Measurements from ENCODE around the gene INPP5A. TPM values are rescaled to one million over a fixed set of nuclear protein-coding genes. Genes with fewer than 3 reads are reported as not detected.

INPP5A gene
- polyA plus RNA-seq, 2 donors = 9.2 to 12.7 TPM

DNA sequence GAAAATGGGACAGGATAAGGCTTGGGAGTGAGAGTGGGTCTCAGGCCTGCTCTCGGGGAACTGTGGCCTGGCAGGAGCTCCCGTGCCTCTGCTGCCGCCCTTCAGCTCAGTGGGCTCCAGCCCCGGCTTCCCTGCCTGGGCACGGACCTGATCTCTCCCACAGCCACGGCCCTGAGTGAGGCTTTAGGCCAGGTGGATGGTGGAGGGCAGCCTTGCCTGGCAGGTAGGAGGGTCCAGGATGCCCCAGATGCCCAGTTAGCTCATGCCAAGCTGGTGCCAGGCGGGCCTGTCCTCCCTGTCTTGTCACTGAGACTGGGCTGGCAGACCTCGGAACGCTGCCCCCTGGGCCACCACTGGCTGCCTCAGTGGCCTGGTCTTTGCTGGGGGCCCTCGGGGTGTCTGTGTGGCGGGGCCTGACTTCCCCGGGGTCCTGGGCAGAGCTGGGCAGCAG lies 116.6 kb downstream of the INPP5A start:
- Histone ChIP-seq H3K4me3 (ENCODE audit: low read depth in 1 of 2, low read length in 2 of 2) (no peak overlapping the region), H3K27ac (ENCODE audit: low read depth in 2 of 2, low read length in 1 of 2) (no peak overlapping the region), H3K4me1 (ENCODE audit: control insufficient read depth in 2 of 2, insufficient read depth in 2 of 2, low read length in 1 of 2) (peaks cover 0 to 6% of the 10 kb centered on the region in 2 donors), H3K27me3 (ENCODE audit: control insufficient read depth in 1 of 2, insufficient read depth in 2 of 2, low read length in 2 of 2) (no peaks in the 10 kb centered on the region), H3K9me3 (ENCODE audit: control insufficient read depth in 2 of 2, insufficient read depth in 1 of 2, low read depth in 1 of 2, low read length in 1 of 2) (no peaks in the 10 kb centered on the region), H3K36me3 (ENCODE audit: control insufficient read depth in 2 of 2, insufficient read depth in 2 of 2, low read length in 1 of 2) (peaks cover 0 to 23% of the 10 kb centered on the region in 2 donors)
- 85 to 90% methylated on average over 12 of the region's 12 CpGs for WGBS, 2 donors

DNA sequence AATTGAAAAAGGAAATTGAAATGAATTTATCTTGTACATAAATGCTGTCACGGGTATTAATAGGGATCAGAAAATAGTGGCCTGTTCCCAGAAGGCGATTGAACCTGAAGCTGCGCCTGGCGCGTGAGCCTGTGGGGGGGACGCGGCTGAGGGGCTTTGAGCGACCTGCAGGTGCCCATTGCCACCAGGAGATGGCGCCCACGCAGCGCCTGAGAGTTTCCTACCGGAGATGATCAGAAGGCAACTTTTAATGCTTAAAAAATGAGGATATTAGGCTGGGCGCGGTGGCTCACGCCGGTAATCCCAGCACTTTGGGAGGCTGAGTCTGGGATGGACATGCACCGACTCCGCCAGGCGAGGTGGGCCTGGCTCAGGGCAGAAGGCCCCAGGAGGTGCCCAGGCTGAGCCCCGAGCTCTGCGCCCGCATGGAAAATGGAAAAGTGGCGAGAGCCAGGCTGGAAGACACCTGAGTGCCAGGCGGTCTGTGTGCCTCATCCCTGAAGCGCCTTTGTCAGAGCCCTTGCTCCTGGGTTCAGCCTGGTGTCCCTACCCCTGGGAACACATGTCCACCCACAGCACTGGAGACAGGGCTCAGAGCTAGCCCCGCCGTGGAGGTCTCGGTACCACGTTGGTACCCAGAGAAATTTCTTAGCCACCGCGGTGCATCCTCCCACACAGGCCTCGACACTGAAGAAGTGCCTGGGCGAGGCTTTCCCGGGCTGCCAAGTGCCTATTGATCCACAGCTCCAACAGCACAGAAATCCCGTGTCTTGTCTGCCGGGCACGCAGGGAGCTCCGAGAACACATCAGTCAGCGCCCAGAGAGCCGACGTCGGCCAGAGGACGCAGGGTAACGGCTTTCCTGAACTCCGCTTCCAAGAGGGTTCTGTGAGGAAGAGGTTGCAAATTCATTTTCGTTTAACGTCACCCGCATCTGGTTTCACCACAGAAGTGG lies 117.4 kb downstream of the INPP5A start:
- no peak overlapping the region for H3K4me3 ChIP-seq (ENCODE audit: low read depth in 1 of 2, low read length in 2 of 2)

GRCh38 chr10:132655735-132656134 lies 118.1 kb downstream of the INPP5A start:
- 93 to 96% methylated on average over 8 of the region's 8 CpGs for WGBS, 2 donors
- peaks cover 3 to 25% of the 10 kb centered on the region in 2 donors for H3K36me3 ChIP-seq (ENCODE audit: control insufficient read depth in 2 of 2, insufficient read depth in 2 of 2, low read length in 1 of 2)
- no peak overlapping the region for H3K4me3 ChIP-seq (ENCODE audit: low read depth in 1 of 2, low read length in 2 of 2)
- H3K27me3 ChIP-seq (ENCODE audit: control insufficient read depth in 1 of 2, insufficient read depth in 2 of 2, low read length in 2 of 2) = no peaks in the 10 kb centered on the region
- peaks cover 0 to 6% of the 10 kb centered on the region in 2 donors for H3K4me1 ChIP-seq (ENCODE audit: control insufficient read depth in 2 of 2, insufficient read depth in 2 of 2, low read length in 1 of 2)
- no peaks in the 10 kb centered on the region for H3K9me3 ChIP-seq (ENCODE audit: control insufficient read depth in 2 of 2, insufficient read depth in 1 of 2, low read depth in 1 of 2, low read length in 1 of 2)
- H3K27ac ChIP-seq (ENCODE audit: low read depth in 2 of 2, low read length in 1 of 2) = no peak overlapping the region

More for the DNA sequence above, 117.4 kb downstream of the INPP5A start:
- 68% methylated on average over 48 of the region's 48 CpGs for WGBS, 2 donors
- peaks cover 0 to 30% of the 10 kb centered on the region in 2 donors for H3K36me3 ChIP-seq (ENCODE audit: control insufficient read depth in 2 of 2, insufficient read depth in 2 of 2, low read length in 1 of 2)
- peaks cover 0 to 6% of the 10 kb centered on the region in 2 donors for H3K4me1 ChIP-seq (ENCODE audit: control insufficient read depth in 2 of 2, insufficient read depth in 2 of 2, low read length in 1 of 2)
- H3K27me3 ChIP-seq (ENCODE audit: control insufficient read depth in 1 of 2, insufficient read depth in 2 of 2, low read length in 2 of 2) = no peaks in the 10 kb centered on the region
- H3K9me3 ChIP-seq (ENCODE audit: control insufficient read depth in 2 of 2, insufficient read depth in 1 of 2, low read depth in 1 of 2, low read length in 1 of 2) = no peaks in the 10 kb centered on the region
- H3K27ac ChIP-seq (ENCODE audit: low read depth in 2 of 2, low read length in 1 of 2) = no peak overlapping the region

- 81 to 87% methylated on average over 18 of the region's 18 CpGs for WGBS, 2 donors
- Histone ChIP-seq H3K4me1 (ENCODE audit: control insufficient read depth in 2 of 2, insufficient read depth in 2 of 2, low read length in 1 of 2) (peaks cover 0 to 6% of the 10 kb centered on the region in 2 donors), H3K9me3 (ENCODE audit: control insufficient read depth in 2 of 2, insufficient read depth in 1 of 2, low read depth in 1 of 2, low read length in 1 of 2) (peaks cover 0 to 2% of the 10 kb centered on the region in 2 donors), H3K27ac (ENCODE audit: low read depth in 2 of 2, low read length in 1 of 2) (no peak overlapping the region), H3K27me3 (ENCODE audit: control insufficient read depth in 1 of 2, insufficient read depth in 2 of 2, low read length in 2 of 2) (no peaks in the 10 kb centered on the region), H3K36me3 (ENCODE audit: control insufficient read depth in 2 of 2, insufficient read depth in 2 of 2, low read length in 1 of 2) (peaks cover 5 to 23% of the 10 kb centered on the region in 2 donors), H3K4me3 (ENCODE audit: low read depth in 1 of 2, low read length in 2 of 2) (no peak overlapping the region)
Observed at GRCh38 chr10:132656283-132657126, 118.9 kb downstream of the INPP5A start.

DNA sequence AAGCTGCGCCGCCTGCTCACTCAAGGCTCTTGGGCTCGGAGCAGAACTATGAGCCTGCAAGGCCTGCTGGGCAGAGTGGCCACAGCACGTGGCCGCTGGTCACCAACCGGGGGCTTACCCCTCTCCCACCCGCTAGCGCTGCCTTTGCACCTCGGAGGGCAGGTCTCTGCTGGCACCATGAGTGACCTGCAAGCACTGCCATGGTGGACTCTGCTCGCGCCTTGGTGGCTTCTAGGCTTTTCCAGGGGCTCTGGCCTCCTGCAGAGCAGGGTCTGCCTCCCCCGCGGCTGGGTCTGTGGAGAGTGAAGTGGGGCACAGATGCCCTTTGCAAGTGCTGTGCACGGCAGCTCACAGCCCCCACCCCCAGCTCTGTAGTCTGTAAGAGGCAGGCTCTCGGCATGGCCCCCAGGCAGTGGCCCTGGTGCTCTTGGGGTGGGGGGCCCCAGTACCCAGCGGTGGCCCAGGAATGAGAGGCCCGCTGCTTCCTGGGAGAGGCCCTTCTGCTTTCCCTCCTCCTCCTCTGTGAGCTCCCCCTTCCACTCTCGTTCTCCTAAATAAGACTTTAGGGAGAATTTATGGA lies 119.6 kb downstream of the INPP5A start:
- peaks cover 0 to 2% of the 10 kb centered on the region in 2 donors for H3K9me3 ChIP-seq (ENCODE audit: control insufficient read depth in 2 of 2, insufficient read depth in 1 of 2, low read depth in 1 of 2, low read length in 1 of 2)
- H3K27me3 ChIP-seq (ENCODE audit: control insufficient read depth in 1 of 2, insufficient read depth in 2 of 2, low read length in 2 of 2) = no peaks in the 10 kb centered on the region
- peaks cover 0 to 6% of the 10 kb centered on the region in 2 donors for H3K4me1 ChIP-seq (ENCODE audit: control insufficient read depth in 2 of 2, insufficient read depth in 2 of 2, low read length in 1 of 2)
- H3K36me3 ChIP-seq (ENCODE audit: control insufficient read depth in 2 of 2, insufficient read depth in 2 of 2, low read length in 1 of 2) = peaks cover 5 to 22% of the 10 kb centered on the region in 2 donors
- no peak overlapping the region for H3K27ac ChIP-seq (ENCODE audit: low read depth in 2 of 2, low read length in 1 of 2)
- 93% methylated on average over 18 of the region's 18 CpGs for WGBS, 2 donors
- no peak overlapping the region for H3K4me3 ChIP-seq (ENCODE audit: low read depth in 1 of 2, low read length in 2 of 2)

- peaks cover 0 to 2% of the 10 kb centered on the region in 2 donors for H3K9me3 ChIP-seq (ENCODE audit: control insufficient read depth in 2 of 2, insufficient read depth in 1 of 2, low read depth in 1 of 2, low read length in 1 of 2)
- 84 to 86% methylated on average over 16 of the region's 16 CpGs for WGBS, 2 donors
- H3K36me3 ChIP-seq (ENCODE audit: control insufficient read depth in 2 of 2, insufficient read depth in 2 of 2, low read length in 1 of 2) = peaks cover 5 to 18% of the 10 kb centered on the region in 2 donors
Observed at GRCh38 chr10:132657748-132658147, 120.2 kb downstream of the INPP5A start.

DNA sequence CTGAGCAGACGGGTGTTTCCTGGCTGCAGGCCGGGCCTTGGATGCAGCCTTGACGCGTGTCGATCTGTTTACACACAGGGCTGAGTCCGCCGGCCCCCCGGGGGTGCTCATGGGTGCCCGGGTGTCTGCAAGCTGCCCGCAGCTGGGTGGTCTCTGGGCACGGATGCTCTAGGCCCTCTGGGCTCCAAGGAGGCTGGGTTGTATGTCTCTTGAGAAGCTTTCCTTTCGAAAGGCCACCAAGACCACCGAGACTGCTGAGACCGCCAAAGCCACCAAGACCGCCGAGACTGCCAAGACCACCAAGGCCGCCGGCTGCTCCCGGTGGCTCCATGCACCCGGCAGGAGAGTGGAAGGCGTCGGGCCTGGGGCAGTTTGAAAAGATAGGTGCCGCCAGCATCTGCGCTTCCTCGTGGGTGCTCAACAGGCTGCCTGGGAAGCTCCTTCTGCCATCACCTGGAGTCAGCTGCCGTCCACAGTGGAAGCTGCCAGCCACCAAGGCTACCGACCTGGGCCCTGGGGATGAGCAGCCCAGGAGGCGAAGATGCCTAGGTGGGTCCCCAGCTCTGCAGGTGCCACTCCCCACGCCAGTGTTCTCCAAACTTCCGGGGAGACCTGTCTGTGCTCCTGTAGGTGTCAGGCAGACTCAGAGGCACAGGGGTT lies 121.1 kb downstream of the INPP5A start:
- peaks cover 5 to 12% of the 10 kb centered on the region in 2 donors for H3K36me3 ChIP-seq (ENCODE audit: control insufficient read depth in 2 of 2, insufficient read depth in 2 of 2, low read length in 1 of 2)
- 93 to 94% methylated on average over 30 of the region's 30 CpGs for WGBS, 2 donors
- peaks cover 0 to 8% of the 10 kb centered on the region in 2 donors for H3K4me1 ChIP-seq (ENCODE audit: control insufficient read depth in 2 of 2, insufficient read depth in 2 of 2, low read length in 1 of 2)
- H3K9me3 ChIP-seq (ENCODE audit: control insufficient read depth in 2 of 2, insufficient read depth in 1 of 2, low read depth in 1 of 2, low read length in 1 of 2) = peaks cover 0 to 2% of the 10 kb centered on the region in 2 donors
- H3K27me3 ChIP-seq (ENCODE audit: control insufficient read depth in 1 of 2, insufficient read depth in 2 of 2, low read length in 2 of 2) = no peaks in the 10 kb centered on the region
- no peak overlapping the region for H3K4me3 ChIP-seq (ENCODE audit: low read depth in 1 of 2, low read length in 2 of 2)
- H3K27ac ChIP-seq (ENCODE audit: low read depth in 2 of 2, low read length in 1 of 2) = no peak overlapping the region

More at GRCh38 chr10:132657748-132658147, 120.2 kb downstream of the INPP5A start:
- Histone ChIP-seq H3K27me3 (ENCODE audit: control insufficient read depth in 1 of 2, insufficient read depth in 2 of 2, low read length in 2 of 2) (no peaks in the 10 kb centered on the region), H3K4me3 (ENCODE audit: low read depth in 1 of 2, low read length in 2 of 2) (no peak overlapping the region), H3K27ac (ENCODE audit: low read depth in 2 of 2, low read length in 1 of 2) (no peak overlapping the region), H3K4me1 (ENCODE audit: control insufficient read depth in 2 of 2, insufficient read depth in 2 of 2, low read length in 1 of 2) (peaks cover 0 to 6% of the 10 kb centered on the region in 2 donors)

- no peak overlapping the region for H3K27ac ChIP-seq (ENCODE audit: low read depth in 2 of 2, low read length in 1 of 2)
- H3K4me3 ChIP-seq (ENCODE audit: low read depth in 1 of 2, low read length in 2 of 2) = no peak overlapping the region
- peaks cover 5 to 10% of the 10 kb centered on the region in 2 donors for H3K36me3 ChIP-seq (ENCODE audit: control insufficient read depth in 2 of 2, insufficient read depth in 2 of 2, low read length in 1 of 2)
- H3K27me3 ChIP-seq (ENCODE audit: control insufficient read depth in 1 of 2, insufficient read depth in 2 of 2, low read length in 2 of 2) = no peaks in the 10 kb centered on the region
- 94% methylated on average over 35 of the region's 35 CpGs for WGBS, 2 donors
- H3K9me3 ChIP-seq (ENCODE audit: control insufficient read depth in 2 of 2, insufficient read depth in 1 of 2, low read depth in 1 of 2, low read length in 1 of 2) = peaks cover 0 to 2% of the 10 kb centered on the region in 2 donors
- peaks cover 0 to 10% of the 10 kb centered on the region in 2 donors for H3K4me1 ChIP-seq (ENCODE audit: control insufficient read depth in 2 of 2, insufficient read depth in 2 of 2, low read length in 1 of 2)
Observed at GRCh38 chr10:132659206-132660091, 121.9 kb downstream of the INPP5A start.

All from esophagus (tissue), 2 donors.